HG02798 (cell line): ENCODE results near the gene VWF.

ENCODE experiments used
- ATAC-seq: cut with Tn5 transposase; IDR thresholded peaks from one replicate; pipeline ENCODE4 v1.9.1; 2021; ENCODE audit warnings: mild to moderate bottlenecking; ENCODE audit not compliant: unreplicated experiment, poor library complexity

Gene VWF

GRCh38 chr12:5901416-5901815, 223.1 kb downstream of the VWF start:
- ATAC-seq, result no peak

GRCh38 chr12:5900533-5901205, 223.8 kb downstream of the VWF start:
- no peak for ATAC-seq

DNA sequence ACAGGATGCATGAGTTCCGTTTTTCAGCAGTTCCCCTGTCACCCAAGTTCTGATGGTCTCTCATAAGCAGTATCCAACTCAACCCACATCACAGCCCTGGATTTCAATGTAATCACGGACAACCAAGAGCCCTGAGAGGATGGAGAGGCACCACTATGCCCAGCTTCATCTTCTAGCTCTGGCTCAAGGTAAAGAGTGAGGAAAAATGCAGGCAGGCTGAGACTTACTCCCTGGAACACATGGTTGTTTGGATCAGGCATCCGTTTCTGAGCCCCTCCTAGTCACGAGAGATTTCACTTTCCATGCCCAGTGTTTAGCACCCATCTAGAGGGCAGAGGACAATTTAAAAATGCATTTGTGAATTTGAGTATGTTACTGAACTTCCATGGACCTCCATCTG, 224.4 kb downstream of the VWF start:
- ATAC-seq, result no peak

DNA sequence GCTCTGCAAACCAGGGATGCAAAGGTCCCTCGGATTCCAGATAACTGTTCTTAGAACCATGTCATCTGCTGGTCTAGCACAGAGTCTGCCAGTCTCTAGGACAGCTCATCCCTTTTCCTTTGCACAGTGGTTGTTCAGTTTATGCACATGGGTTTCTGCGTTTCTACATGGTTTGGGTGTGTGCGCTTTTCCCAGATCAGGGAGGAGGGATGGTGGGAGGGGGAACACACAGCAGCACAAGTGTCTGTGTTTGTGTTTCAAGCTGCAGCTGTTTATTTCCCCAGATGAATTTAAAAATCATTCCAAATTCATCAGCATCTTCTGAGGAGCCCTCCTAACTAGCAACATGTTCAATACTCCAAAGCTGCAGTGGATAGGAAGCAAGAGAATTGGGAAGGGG, 224.8 kb downstream of the VWF start:
- ATAC-seq, result no peak

DNA sequence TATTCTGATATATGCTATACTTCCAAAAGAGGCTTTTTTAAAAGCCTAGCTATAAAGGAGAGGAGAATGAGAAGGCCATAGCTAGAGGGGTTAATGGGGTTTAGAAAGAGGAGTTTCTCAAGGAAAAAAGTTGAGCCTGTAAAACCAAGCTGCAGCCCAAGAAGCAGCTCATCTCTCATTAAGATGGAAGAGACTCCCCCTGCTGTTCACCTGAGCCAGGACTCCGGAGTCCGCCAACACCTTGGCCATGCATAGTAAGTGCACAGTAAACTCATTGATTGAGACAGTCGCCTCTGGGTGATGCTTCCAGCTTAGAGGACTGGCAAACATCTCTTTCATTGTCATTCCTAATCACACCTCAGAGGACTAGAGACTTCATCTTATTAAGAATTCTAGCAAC, 225.6 kb downstream of the VWF start:
- ATAC-seq, result no peak
